Measurements from ENCODE around the gene HEPHL1.

DNA sequence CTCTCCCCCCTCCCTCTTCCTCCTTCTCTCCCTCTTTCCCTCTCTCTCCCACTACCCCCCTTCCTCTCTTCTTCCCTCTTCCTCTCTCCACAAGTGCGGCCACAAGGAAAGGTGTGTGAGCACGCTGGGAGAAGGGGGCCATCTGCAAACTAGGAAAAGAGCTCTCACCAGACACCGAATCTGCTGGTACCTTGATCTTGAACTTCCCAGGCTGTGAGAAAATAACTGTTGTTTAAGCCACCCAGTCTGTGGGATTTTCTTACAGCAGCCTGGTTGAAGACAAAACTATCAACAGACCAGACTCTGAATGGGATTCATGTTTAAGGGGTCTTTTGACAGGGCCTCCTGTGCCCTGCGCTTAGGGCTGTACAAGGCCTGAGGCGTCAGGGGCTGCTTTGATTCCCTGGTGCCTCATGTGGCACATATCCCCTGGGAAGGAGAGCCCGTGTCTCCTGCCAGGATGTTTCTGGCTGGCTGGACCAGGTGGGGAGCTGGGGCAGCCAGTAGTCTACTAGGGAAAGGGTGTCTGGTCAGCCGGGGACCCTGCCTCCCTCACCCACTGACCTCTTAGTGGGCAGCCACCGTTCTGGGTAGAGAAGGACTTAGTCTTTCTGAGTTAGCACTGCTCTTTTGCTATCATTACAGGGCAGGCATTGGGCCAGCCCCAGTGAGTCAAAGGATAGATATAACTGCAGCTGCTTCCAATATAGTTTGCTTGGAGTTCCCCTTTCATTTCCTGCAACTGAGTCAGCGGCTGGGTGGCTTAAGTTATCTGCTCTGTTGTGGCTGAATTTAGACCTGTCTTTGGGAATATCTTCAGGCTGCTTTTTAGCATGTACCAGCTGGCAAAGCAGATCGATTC, 113.7 kb downstream of the HEPHL1 start:
- TF ChIP-seq, protein P1, sequence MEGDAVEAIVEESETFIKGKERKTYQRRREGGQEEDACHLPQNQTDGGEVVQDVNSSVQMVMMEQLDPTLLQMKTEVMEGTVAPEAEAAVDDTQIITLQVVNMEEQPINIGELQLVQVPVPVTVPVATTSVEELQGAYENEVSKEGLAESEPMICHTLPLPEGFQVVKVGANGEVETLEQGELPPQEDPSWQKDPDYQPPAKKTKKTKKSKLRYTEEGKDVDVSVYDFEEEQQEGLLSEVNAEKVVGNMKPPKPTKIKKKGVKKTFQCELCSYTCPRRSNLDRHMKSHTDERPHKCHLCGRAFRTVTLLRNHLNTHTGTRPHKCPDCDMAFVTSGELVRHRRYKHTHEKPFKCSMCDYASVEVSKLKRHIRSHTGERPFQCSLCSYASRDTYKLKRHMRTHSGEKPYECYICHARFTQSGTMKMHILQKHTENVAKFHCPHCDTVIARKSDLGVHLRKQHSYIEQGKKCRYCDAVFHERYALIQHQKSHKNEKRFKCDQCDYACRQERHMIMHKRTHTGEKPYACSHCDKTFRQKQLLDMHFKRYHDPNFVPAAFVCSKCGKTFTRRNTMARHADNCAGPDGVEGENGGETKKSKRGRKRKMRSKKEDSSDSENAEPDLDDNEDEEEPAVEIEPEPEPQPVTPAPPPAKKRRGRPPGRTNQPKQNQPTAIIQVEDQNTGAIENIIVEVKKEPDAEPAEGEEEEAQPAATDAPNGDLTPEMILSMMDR (IDR thresholded peaks at IDR 0.05; ENCODE audit: insufficient read depth, low read length, poor library complexity, severe bottlenecking): no peak
- no peak for TF ChIP-seq EZH2phosphoT487 (conservative IDR thresholded peaks at IDR 0.05; ENCODE audit: low read length)

All from SU-DHL-6 (cell line).